Measurements from ENCODE around the gene USP21. TPM values are rescaled to one million over a fixed set of nuclear protein-coding genes. Genes with fewer than 3 reads are reported as not detected.

USP21 gene
- total and polyA plus RNA-seq, 9 of the 15 experiments (the other 6 are each of a cell fraction or from before 2014, with no cell fraction given) = 4.9 to 52.4 (median 21.6) TPM

- no peak for TF ChIP-seq HOMEZ (CRISPR knock-in tag; IDR thresholded peaks at IDR 0.05)
- no peak for TF ChIP-seq DLX4 (CRISPR knock-in tag; IDR thresholded peaks at IDR 0.05)
- no peak for TF ChIP-seq ZBTB43 (CRISPR knock-in tag; IDR thresholded peaks at IDR 0.05)
- no peak for TF ChIP-seq POLR3A (IDR thresholded peaks at IDR 0.05; ENCODE audit: borderline replicate concordance, extremely low read depth, insufficient read depth, insufficient read length)
- TF ChIP-seq SNIP1 (IDR thresholded peaks at IDR 0.05; ENCODE audit: low read depth) = no peak
- no peak for TF ChIP-seq TCF7L2 (IDR thresholded peaks at IDR 0.05; ENCODE audit: low read depth, low read length)
- TF ChIP-seq HOXB6 (CRISPR knock-in tag; IDR thresholded peaks at IDR 0.05; ENCODE audit: borderline replicate concordance) = no peak
- no peak for TF ChIP-seq PURB (CRISPR knock-in tag; IDR thresholded peaks at IDR 0.05; ENCODE audit: low read depth)
- TF ChIP-seq PYGO2 (tag; IDR thresholded peaks at IDR 0.05) = 0 out of 2 replicates have a peak, but pooled peaks have one; percentile 49
- no peak for TF ChIP-seq BRD4 (IDR thresholded peaks at IDR 0.05)
- no peak for TF ChIP-seq HLTF (IDR thresholded peaks at IDR 0.05)
- TF ChIP-seq LCOR (CRISPR knock-in tag; IDR thresholded peaks at IDR 0.05) = peak; percentile 55; the same call in 1 of the 2 replicates
- TF ChIP-seq NCOA1 (IDR thresholded peaks at IDR 0.05; ENCODE audit: low read depth) = no peak; the same call in 1 of the 2 replicates
- TF ChIP-seq STAT6 (CRISPR knock-in tag; IDR thresholded peaks at IDR 0.05) = peak; percentile 72; the same call in 1 of the 2 replicates
- TF ChIP-seq RNF219 (CRISPR knock-in tag; IDR thresholded peaks at IDR 0.05) = no peak
- TF ChIP-seq NELFE (IDR thresholded peaks at IDR 0.05; ENCODE audit: insufficient read depth, insufficient read length) = no peak
- no peak for TF ChIP-seq MTA1 (IDR thresholded peaks at IDR 0.05; ENCODE audit: borderline replicate concordance)
- no peak for TF ChIP-seq ZNF780A (CRISPR knock-in tag; IDR thresholded peaks at IDR 0.05)
- TF ChIP-seq ZEB2 (IDR thresholded peaks at IDR 0.05) = peak; percentile 25; the same call in 1 of the 2 replicates
- TF ChIP-seq ZFP36 (IDR thresholded peaks at IDR 0.05; ENCODE audit: low read depth, low read length, partially characterized antibody) = no peak
Measured at GRCh38 chr1:161132410-161133219, 26.7 kb upstream of the USP21 start, which contains the start of gene DEDD (continued).
